Gastroesophageal sphincter (tissue), 3 donors: ENCODE results near the gene PDZD2.

Source experiments
- CTCF ChIP-seq, 4 experiments: fragments of 200-600 bp in 2 of 4; fragments of 450-650 bp in 2 of 4; sonication (generic) in 1 of 4; IDR thresholded peaks; one replicate each; pipeline ENCODE4 v1.5.1; 2017 to 2019; ENCODE audit warnings: antibody characterized with exemption in 4 of 4, mild to moderate bottlenecking in 2 of 4, moderate library complexity in 2 of 4
- EP300 ChIP-seq: sonication (generic); formaldehyde crosslinking; IDR thresholded peaks from one replicate; pipeline ENCODE4 v1.6.1; 2017; ENCODE audit warnings: antibody characterized with exemption, mild to moderate bottlenecking
- POLR2A ChIP-seq, 2 donors: fragments of 450-650 bp; IDR thresholded peaks; one replicate each; pipeline ENCODE4 v1.6.1; 2017; ENCODE audit warnings: antibody characterized with exemption in 2 of 2, mild to moderate bottlenecking in 2 of 2, moderate library complexity in 1 of 2
- POLR2AphosphoS5 ChIP-seq: sonication (generic); formaldehyde crosslinking; IDR thresholded peaks from one replicate; pipeline ENCODE4 v1.6.1; 2017; ENCODE audit warnings: antibody characterized with exemption

DNA sequence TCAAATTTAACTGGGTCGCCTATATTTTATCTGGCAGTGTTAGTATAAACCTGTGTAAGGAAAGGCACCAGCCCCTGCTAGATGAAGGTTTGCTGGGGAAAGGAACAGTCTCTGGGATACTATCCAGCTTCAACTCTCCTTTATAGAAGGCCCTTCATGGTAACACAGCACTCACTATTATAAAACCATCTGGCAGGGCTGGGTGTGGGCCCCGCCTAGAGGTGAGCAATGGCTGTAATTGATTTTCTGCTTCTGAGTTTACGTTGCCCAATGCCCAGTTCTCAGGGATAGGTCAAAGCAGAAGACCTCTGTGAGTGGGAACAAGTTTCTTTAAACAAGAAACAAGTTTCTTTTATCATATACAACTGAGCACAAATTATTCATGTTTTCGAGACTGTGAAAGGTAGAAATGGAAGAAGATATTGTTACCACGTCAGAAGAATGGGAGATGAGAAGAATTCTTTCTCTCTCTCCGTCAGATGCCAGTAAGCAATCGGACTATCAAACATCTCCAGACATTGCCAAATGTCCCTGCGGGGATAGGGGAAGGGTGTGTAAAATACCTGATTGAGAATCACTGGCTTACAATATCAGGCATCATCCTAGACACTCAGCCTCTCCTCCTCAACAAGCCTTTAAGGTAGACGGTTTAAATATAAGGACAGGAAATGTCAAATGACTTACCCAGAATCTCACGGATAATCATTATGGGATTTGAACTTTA lies 205.9 kb downstream of the PDZD2 start:
- TF ChIP-seq CTCF (IDR thresholded peaks at IDR 0.05) (no peak), POLR2A (IDR thresholded peaks at IDR 0.05) (no peak), POLR2AphosphoS5 (no peak), EP300 (no peak)
